Activated T-helper 1 cell treated with Interleukin-2 at 50 U/mL for 16 hours (primary cell): ENCODE measurements around the gene CRADD.
"Not testable (repeated sequence)": the region's sequence is repeated elsewhere in the genome, so short reads cannot be mapped to it uniquely, and the experiment has no call there.

Experiments used
- DNase-seq: peaks from one replicate; pipeline ENCODE4 v3.0.0-alpha.2; 2020; ENCODE audit warnings: low read depth

The CRADD gene

GRCh38 chr12:93758801-93759373 is 81.7 kb downstream of the CRADD start:
- no peak for DNase-seq

DNA sequence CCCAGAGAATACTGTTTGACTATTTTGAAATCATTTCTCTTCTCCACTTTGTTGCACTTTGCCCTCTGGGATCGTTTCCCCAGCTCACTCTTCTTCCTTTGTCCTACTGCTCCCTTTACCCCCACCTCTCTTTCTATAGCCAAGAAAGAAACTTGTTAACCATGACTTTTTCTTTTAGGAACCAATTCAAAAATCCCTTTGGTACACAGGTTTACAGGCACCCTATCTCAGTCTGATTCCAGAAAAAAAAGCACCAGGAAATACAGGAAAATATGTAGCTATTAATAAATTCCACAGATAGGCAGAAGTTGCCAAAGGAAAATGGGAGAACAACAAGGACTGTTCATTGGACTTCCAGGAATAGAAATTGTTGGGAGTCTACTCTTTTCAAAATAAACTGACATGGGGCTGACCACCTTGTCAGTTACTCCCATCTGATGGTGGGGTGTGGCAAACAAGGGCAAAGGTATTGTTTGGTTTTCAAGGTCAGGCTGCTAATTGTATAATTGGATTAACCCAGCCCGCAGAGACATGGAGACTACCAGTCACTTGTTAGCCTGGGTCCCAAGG is 82.4 kb downstream of the CRADD start:
- no peak for DNase-seq

GRCh38 chr12:93760275-93760875 is 83.2 kb downstream of the CRADD start:
- no peak for DNase-seq

DNA sequence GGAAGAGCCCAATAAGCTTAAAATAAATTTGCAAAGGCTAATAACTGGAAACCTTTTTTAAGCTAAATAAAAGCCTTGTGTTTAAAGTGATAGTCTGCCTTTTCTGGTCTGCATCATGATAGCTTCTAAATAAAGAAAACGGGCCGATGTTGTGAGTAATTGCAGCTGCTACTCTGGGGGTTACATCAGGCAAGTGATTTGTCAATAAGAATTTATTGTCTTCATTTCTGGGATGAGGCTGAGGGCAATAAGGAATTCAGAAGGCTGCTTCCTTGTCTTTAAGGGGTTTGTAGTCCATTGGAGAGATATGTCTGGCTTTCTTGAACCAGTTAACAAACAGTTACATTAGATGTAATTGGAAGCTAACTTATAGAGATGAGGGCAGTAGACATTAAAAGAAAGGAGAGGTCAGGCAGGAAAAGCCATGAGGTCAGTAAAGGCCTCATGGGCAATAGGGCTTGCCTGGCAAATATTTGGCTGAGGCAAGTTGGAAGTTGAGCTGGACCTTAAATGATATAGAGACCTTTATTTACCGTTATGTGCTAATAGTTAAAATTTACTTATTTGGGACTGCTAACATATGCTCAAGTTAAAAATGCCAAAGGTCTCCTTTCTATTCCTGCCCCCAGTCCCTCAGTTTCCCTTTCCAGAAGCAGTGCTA is 85.0 kb downstream of the CRADD start:
- DNase-seq = no peak

DNA sequence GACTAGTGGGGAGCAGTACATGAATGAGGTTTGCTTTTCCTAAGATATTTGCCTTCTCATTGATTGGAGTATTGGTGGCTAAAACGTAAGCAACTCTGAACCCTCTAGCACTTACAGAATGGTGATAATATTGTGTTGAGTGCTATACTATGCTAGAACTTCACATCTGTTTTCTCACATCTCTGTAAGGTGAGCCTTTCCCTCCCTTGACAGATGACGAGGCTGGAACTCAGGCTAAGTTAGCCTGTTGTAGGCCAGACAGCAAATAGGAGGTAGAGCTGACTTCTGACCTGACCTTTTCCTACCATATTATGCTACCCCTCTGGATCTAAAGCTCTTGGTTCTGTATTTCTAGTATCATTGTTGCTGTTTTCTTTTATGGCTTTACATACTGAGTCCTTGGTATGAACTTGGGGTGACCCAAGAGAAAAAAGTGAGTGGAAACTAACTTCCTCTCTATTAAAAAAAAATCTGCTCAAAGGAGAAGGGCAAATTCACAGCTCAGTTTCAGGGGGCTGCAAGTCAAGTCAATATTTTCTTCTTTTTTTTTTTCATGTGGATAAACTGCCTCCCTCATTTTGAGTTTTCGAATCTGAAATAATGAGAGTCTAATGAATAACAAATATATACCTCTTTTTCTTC is 85.9 kb downstream of the CRADD start:
- DNase-seq = no peak

DNA sequence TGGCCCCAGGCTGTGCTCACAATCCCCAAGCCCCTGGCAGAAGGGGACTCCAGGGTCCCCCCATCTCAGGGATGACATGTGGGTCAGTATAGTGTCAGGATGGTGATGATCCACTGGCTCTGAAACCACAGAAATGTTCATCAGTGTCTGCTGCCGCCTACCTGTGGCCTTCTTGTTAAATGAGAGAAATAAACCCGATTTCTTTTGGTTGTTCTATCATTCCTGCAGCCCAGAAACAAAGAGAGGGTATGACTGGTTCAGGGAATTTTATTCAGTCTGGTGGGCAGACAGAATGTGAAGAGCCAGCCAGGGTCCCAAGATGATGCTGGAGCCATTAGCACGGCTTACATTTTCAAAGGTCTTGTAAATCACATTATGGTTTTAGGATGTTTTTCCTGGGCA is 86.6 kb downstream of the CRADD start:
- no peak for DNase-seq

DNA sequence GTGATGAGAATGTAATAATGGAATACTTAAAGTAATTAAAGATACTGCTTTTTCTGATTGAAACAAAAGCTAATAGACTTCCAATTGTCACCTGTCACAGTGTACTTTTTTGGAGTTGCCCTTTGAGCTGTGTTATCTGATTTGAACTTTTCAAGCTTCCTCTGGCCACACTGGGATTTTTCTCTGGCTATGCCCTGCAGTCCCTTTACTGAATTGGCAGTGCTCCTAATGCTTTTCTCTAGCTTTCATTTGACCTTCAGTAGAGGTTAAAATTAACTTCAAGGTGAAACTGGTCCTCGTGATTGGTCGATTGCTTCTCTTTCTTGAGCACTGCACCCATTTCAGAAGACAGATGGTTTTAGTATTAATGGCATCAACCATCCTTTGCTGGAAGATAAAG is 89.2 kb downstream of the CRADD start:
- no peak for DNase-seq

DNA sequence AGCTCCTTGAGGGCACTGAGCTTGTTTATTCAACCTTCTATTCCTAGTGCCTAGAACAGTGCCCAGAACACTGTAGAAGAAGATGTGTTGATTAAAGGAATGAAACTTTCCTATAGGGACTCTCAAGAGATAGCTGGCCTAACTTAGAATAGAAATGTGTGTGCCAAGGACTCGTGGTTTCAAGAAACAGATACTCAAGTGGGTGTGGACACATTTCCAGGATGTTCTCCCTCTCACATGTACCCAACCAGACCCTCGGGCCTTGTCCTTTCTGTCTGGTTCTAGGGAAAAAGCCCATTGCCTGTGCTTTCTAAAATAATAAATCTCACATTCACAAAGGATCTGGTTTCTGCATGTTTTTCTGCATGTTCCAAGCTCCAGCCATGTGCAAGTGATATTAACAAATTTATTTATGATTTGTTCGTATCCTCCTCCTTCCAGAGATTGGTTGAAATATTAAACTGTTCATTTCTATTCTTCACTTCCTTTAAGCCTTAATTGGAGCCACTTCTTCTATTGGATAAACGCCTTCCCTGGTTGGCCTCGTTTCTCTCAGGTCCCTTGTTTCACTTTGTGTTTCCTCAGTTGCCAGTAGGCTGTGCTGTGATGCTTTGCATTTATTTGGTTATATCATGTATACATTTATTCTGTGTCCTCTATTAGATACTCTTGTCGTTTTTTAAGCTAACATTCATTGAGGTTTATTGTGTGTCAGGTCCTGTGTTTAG is 89.8 kb downstream of the CRADD start:
- DNase-seq = no peak

- DNase-seq = no peak
Measured at GRCh38 chr12:93767524-93767863, 90.3 kb downstream of the CRADD start.

GRCh38 chr12:93772003-93772700 is 95.0 kb downstream of the CRADD start:
- DNase-seq = no peak

DNA sequence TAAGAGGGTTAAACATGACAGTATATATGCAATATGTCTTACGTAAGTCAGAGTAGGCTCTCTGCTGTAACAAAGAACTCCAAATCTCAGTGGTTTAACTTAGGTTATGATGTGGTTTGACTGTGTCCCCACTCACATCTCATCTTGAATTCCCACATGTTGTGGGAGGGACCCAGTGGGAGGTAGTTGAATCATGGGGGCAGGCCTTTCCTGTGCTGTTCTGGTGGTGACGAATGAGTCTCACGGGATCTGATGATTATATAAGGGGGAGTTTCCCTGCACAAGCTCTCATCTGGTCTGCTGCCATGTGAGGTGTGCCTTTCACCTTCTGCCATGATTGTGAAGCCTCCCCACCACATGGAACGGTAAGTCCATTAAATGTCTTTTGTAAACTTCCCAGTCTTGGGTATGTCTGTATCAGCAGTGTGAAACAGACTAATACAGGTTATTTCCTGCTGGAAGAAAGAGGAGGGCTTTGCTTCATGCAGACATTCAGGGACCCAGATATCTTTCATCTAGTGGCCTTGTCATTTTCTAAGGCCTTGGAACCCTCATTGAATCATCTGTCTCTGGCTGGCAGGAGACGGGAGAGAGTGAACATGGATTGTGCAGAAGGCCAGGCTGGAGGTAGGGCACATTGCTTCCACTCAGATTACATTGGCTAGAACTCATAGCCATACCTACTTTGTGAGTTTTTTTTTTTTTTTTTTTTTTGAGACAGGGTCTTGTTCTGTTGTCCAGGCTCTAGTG is 96.1 kb downstream of the CRADD start:
- DNase-seq = no peak

- DNase-seq = no peak
Measured at GRCh38 chr12:93776581-93777018, 99.4 kb downstream of the CRADD start.

- DNase-seq = no peak
Measured at GRCh38 chr12:93777254-93777653, 100.1 kb downstream of the CRADD start.

GRCh38 chr12:93778306-93778705 is 101.1 kb downstream of the CRADD start:
- no peak for DNase-seq

- no peak for DNase-seq
Measured at GRCh38 chr12:93778766-93779165, 101.6 kb downstream of the CRADD start.

DNA sequence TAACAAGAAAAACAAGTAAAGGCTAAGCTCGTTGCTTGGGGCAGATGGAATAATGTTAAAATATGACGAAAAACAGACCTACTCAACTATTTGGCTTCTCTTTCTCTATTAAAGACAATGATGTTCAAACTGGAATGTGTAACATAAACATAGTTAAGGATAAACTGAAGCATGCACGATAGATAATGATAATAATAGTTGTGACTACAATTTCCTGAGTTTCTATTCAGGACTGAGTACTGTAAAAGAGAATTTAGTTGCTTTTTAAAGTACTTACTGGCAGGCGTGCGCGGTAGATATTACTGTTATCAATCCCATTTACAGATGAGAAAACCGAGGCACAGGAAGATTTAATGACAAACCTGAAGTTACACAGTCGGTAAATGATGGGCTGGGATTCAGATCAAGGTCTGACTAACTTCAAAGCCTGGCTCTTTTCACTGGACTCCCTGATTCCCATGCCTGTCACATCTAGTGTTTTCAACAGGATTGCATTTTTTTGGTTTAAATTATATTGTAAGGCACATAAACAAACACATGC is 103.0 kb downstream of the CRADD start:
- DNase-seq = no peak

- not testable (repeated sequence) for DNase-seq
Measured at GRCh38 chr12:93780886-93781285, 103.7 kb downstream of the CRADD start.

- not testable (repeated sequence) for DNase-seq
Measured at GRCh38 chr12:93781961-93782360, 104.8 kb downstream of the CRADD start.

GRCh38 chr12:93782853-93783252 is 105.7 kb downstream of the CRADD start:
- no peak for DNase-seq

- no peak for DNase-seq
Measured at GRCh38 chr12:93783832-93784231, 106.7 kb downstream of the CRADD start.
